HG03045 (cell line): Measurements from ENCODE around the gene SOSTDC1.
A peak's percentile ranks its signal among the peaks of the same experiment; 100 is the strongest.

Source experiments
- ATAC-seq: cut with Tn5 transposase; IDR thresholded peaks from one replicate; pipeline ENCODE4 v1.9.1; 2021; ENCODE audit warnings: mild to moderate bottlenecking, moderate library complexity; ENCODE audit not compliant: unreplicated experiment

Gene SOSTDC1

DNA sequence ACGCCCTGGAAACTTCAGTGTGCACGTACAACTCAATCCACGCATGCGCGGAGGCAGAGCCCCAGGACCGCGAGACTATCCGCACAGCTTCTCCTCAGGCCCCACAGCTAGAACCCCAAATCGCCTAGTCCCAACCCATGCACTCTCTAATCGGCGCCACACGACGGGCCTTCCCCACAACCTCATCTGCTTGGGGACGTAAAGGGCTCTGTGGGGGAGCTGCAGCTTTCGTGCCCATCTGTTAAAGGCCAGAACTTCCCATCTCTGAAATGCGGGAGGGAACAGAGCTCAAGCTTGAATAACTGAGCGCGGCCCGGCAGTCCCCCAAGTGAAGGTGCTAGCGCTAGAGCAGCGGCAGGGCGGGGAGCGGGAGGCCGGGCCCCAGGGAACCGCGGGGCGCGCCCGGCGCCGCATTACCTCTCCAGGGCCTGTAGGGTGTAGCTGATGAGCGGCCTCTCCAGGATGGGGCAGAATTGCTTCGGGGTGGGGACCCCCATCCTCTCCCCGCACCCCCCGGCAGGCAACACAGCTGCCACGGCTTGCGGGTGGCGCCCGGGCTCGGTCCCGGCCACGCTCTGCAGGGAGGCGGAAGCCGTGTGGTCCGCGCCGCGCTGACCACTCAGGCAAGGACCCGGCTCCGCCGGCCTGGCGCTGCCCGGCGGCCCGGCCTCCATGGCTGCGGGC, 44.7 kb downstream of the SOSTDC1 start:
- peak; percentile 83 for ATAC-seq

DNA sequence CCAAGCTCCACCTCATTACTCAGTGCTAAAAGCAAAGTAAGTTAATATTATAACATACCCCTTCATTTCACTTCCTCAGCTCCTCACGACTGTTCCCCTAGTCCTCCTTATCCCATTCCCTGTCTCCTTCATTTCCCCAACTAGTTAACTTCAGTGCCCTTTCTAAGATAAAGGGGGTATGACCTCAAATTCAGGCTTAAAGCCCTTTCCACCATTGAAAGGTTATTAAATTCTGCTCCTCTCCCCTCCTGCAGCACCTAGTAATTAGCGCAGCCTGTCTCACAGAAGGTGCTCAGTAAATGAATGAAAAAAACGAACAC, 45.2 kb downstream of the SOSTDC1 start:
- ATAC-seq, result no peak

- no peak for ATAC-seq
Measured at GRCh38 chr7:16419859-16420258, 45.7 kb downstream of the SOSTDC1 start.

- no peak for ATAC-seq
Measured at GRCh38 chr7:16419126-16419525, 46.4 kb downstream of the SOSTDC1 start.

- ATAC-seq, result no peak
Measured at GRCh38 chr7:16417906-16418305, 47.6 kb downstream of the SOSTDC1 start.

- ATAC-seq, result no peak
Measured at GRCh38 chr7:16416289-16417282, 49.0 kb downstream of the SOSTDC1 start.

DNA sequence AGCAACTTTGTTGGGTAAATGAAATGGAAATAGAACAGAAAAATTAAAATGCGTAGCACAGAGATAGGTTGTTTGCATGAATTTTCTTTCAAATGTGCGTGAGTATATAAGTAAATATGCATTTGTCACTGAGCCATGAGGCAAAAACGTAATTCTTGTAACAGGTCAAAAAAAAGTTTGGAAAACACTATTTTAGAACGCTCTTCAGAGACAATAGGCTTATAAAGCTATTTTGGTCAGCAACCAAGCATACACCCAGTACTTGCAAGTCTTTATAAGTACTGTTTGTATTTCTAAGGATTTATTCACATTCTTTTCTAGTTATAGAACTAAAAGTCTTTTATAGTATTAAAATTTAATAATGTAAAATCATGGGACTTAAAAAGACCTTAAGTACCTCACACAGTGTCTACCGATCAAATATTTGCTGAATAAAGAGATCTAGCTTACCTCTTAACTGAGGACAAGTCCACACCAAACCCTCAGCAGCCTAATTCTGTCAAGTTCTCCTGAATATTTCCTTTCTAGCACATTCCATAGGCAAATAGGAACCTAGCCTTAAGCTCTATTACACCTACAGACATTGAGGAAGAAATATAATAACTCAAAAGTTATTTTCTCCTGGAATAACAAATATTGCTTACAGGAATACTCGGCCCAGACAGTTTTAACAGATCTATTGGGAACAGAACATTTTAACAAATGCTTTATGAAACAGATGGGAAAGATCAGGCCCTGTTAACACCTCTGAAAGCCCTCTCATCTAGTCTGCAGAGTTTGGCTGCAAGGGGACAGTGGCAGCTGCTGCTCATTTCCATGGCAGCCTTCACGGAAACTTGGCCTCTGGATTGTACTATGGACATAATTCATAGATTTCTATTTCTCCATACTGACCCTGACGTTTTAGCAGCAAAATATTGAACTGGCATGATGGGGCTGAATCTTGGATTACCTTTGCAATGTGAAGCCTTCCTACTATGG, 53.0 kb downstream of the SOSTDC1 start:
- no peak for ATAC-seq
